Right lobe of liver (tissue), 4 donors: ENCODE data around the gene TERB2.
"Not testable (repeated sequence)": the region's sequence is repeated elsewhere in the genome, so short reads cannot be mapped to it uniquely, and the experiment has no call there.

Experiments used
- POLR2A ChIP-seq: fragments of 450-650 bp; IDR thresholded peaks from one replicate; pipeline ENCODE4 v1.6.1; 2017; ENCODE audit warnings: antibody characterized with exemption, mild to moderate bottlenecking
- TF ChIP-seq, protein P1 (sequence below), 4 donors: fragments of 200-600 bp in 3 of 4; fragments of 450-650 bp in 1 of 4; IDR thresholded peaks; one replicate each; pipeline versions ENCODE4 v1.5.1 to v1.8.0; 2016 to 2022; ENCODE audit warnings: antibody characterized with exemption in 4 of 4, mild to moderate bottlenecking in 2 of 4
- donor health status: DM: no; HTN: no; CAD: no.
- donor health status: DM: no; HTN: no; CAD: no.
- donor health status: DM: no; HTN: yes; CAD: no.

GRCh38 chr15:45025627-45026026 lies 69.1 kb downstream of the TERB2 start:
- TF ChIP-seq, protein P1, sequence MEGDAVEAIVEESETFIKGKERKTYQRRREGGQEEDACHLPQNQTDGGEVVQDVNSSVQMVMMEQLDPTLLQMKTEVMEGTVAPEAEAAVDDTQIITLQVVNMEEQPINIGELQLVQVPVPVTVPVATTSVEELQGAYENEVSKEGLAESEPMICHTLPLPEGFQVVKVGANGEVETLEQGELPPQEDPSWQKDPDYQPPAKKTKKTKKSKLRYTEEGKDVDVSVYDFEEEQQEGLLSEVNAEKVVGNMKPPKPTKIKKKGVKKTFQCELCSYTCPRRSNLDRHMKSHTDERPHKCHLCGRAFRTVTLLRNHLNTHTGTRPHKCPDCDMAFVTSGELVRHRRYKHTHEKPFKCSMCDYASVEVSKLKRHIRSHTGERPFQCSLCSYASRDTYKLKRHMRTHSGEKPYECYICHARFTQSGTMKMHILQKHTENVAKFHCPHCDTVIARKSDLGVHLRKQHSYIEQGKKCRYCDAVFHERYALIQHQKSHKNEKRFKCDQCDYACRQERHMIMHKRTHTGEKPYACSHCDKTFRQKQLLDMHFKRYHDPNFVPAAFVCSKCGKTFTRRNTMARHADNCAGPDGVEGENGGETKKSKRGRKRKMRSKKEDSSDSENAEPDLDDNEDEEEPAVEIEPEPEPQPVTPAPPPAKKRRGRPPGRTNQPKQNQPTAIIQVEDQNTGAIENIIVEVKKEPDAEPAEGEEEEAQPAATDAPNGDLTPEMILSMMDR (IDR thresholded peaks at IDR 0.05), result not testable (repeated sequence)
- TF ChIP-seq POLR2A, result not testable (repeated sequence)
